Lower leg skin (tissue), 3 donors: ENCODE data around the gene CACNB4.

Experiments
- CTCF ChIP-seq, 3 donors: fragments of 450-650 bp; IDR thresholded peaks; one replicate each; pipeline ENCODE4 v1.5.1; 2016; ENCODE audit warnings: antibody characterized with exemption in 3 of 3, mild to moderate bottlenecking in 3 of 3, moderate library complexity in 2 of 3
- POLR2A ChIP-seq, 2 donors: fragments of 450-650 bp; IDR thresholded peaks; one replicate each; pipeline ENCODE4 v1.6.1; 2016 to 2017; ENCODE audit warnings: antibody characterized with exemption in 2 of 2, mild to moderate bottlenecking in 1 of 2, moderate library complexity in 1 of 2

GRCh38 chr2:151973901-151974199 is 125.0 kb downstream of the CACNB4 start:
- TF ChIP-seq CTCF (IDR thresholded peaks at IDR 0.05) (no peak), POLR2A (IDR thresholded peaks at IDR 0.05) (no peak)
